Activated gamma-delta T cell treated with anti-CD3 and anti-CD28 coated beads, Interleukin-2, amount 50 U/mL, for 16 hours (primary cell): ENCODE results near the gene RNF43.

ENCODE experiments used
- DNase-seq: peaks from one replicate; pipeline ENCODE4 v3.0.0-alpha.2; 2020; ENCODE audit warnings: low read depth

The RNF43 gene

DNA sequence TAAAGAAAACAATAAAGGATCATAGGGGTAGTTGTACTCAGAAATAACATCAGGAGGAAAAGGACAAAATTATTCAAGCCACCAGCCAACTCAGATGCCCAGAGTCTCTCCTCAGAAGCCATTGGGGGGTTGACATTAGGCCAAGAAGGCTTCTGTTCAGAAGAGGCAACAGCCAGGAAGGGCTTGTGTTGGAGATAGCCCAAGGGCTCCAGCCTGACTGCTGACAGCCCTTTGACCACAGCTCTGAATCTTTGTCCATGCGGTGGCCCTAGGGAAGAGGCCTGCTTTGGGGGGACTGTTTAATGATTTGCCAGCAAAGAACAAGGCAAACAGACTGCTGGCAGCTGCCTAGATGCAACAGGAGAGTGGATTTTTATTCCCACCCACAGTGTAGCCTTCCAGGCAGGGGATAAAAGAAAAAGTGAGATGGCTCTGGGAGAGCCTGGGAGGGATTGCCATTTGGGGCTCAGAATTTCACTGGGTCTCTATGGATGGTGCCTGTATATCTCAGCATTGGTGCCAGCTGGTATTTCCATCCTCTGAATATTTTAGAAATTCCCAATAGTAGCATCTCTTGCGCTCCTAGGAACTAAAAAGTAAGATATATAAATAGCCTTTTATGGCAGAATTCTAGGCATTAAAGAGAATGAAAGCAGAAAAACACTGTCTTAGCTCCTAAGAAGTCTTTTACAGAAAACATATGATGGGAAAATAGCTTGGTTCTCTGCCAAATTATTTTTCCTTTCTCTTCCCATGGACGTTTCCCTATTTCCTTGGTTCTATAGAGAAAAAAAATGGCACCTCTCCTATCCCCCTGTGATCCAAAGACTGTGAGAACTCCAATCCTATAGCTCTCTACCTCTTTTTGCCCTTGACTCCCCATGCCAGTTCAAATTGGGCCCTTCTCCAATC, 36.0 kb downstream of the RNF43 start:
- DNase-seq: no peak

DNA sequence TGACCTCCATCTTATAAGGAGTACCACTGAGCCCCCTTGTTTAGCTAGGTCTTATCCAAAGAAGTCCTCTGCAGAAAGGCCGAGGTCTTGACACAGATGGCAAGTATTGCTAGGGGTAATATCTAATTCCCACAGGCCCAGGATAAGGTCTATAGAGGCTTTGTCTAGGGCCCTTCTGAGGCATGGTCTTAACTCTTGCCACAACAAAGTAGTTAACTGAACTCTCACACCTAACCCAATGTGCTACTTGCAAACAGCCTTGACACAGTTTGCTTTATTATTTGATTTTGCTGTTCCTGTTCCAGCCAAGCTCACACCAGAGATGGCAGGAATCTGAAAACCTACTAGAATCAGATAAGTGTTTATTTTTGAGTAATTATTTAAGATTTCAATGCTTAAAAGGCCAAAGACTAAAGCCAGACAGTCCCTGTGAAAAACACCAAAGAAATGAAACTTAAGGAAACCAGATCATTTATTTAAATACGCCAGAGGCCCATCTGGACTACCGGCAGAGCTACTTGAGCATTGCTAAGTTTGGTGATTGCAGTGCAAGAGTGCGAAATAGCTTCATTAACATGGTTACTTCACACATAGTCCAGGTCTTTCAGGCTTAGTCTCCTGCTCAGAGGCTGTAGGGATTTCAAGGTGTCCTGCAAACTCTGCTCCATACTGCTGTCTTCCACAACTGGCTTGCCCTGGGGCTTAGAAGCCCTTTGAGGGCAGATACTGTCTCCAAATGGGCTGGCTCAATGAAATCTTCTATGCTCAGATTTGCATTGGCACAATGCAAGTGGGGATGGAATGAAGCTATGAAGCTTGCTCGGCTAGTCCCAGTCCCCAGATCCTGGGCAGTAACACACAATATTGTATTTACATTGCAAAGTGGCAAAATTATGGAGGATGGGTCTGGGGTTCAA, 36.9 kb downstream of the RNF43 start:
- DNase-seq: no peak

DNA sequence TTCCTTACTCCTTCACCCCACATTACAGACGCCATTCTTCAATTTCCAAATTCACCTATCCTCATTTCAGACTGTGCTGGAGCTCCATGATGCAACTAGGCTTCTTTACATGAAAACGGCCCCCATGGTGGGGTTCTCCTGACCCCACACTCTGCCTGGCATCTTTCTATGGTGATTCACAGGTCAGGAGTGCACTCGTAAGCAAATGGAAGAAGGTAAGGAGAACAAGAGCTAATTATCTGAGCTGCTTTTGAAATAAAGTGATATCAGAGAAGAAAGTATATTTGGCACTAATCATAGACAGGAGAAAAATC, 37.9 kb downstream of the RNF43 start:
- DNase-seq: no peak

DNA sequence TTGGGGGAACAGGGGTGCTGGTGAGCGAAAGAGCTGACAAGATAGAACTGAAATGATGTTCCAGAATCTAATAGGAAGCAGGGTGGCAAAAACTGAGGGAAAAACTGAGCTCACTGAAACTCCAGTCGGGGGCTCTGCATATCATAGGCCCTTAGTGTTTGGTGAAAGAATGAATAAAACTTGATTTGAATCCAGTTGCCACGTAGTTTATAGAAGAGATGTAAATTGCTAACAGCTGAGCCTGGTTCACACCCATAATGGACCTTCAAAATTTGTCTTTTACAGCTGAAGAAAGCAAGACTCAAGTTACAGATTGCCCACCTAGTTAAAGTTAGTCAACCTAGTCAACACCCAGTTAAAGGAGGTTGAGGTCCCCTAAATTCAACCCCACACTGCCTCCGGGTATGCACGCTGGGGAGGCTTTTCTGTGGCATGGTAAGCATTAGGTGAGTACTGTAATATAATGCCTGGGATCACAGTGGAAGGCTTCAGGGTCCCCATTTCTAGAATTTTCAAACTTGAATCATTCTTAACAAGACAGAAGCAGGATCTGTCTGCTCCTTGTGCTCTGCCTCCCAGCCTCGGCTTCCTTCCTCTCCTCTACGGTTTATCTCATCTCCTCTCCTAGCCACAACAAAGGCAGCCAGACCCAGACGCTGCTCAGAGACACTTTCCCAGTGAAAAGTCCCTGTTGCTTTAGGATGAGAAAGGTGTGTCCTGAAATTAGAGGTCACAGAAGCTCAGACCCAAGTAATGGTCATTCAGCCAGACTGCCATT, 38.4 kb downstream of the RNF43 start:
- DNase-seq: no peak

DNA sequence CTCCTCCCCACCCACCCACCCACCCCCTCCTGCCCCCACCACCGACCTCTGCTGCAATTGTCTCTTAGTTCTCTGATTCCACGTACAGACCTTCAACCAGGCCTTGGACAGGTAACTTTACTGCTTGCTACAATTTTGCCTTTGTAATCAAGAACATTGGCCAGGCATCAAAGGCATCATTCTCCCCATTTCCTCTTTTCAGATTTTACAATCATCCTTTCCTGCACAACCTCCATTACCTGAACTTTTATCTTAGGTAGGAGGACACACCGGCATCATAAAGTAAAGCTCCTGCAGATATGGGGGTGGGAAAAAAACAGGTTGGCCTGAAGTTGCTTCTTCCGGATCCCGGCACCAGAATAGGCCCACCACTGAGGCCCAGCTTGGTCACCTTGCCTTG, 39.7 kb downstream of the RNF43 start:
- DNase-seq: no peak

DNA sequence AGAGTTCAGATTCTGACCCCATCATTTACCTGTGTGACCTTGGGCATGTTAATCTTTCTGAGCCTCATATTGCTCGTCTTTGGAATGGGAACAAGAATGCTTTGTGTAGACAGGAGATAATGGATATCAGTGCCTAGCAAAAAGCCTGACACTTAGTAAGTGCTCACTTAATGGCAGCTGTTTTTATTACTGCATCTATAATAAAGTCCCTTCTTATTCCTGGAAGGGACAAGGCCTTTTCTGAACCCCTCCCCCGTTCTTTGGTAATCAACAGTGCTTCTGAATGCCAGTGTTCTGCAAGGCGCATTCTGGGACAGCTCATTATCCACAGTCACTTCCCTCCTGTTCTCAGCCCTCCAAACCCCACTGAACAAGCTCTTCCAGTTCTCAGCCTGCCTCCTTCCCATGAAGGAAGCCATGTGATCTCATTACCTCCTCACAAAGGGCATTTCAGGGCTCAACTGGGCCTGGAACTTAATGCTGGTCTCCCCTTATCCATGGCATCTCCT, 40.2 kb downstream of the RNF43 start:
- DNase-seq: no peak

DNA sequence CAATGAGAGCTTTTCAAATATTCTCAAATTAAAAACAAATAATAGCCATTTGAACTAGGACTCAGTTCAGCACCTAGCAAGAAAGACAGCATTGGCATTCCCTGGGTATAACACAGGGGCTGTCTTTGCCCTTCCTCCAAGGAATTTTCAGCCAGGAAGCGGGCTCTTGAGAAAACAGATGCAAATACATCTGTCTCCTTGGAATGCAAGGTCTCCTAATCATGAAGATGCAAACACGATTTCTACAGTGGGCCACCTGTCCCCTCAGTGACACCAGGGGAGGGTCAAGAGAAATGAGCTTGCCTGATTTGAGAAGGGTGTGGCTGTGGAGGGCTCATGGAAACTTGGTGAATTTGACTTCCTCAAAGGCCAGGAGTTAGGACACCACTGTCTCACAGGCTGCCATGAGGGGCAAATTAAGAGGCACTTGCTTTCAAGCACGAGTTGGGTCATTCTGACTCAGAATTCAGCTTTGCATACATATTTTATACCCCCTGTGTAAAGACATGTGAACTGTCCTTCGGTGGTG, 40.8 kb downstream of the RNF43 start:
- DNase-seq: no peak

DNA sequence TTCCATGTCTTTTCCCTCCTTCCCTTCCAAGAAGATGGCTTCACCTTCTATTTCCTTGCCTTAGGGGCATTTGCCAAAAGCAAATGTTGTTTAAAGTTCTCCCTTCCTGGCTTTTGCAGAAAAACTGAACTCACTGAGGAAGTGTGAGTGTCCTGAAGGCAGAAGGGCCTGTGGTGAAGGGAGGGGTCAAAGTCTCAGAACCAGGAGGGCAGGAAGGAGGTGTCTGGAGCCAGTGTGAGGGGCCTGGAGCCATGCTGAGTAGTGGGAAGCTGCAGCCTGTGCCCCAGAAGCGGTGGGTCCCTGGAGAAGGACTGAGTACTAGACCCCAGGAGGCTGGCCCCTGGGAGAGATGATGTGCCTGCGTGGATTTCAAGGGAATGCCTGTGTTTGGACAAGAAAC, 41.5 kb downstream of the RNF43 start:
- DNase-seq: no peak

DNA sequence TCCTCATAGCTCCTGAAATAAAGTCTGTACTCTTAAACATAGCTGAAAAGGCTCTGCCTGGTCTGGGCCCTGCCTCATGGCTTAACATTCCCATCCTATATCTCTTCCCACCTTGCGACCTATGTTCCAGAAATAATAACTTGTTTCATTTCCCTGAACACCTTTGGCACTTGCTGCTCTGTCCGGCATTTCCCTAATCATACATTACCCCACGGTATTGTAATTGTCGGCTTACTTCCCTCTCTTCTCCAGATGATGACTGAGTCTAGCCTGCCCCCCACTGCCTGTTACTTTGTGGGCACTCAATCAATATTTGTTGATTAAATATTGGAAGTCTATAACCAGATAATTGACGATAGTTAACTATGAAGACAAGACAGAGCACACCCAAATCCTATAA, 42.1 kb downstream of the RNF43 start:
- DNase-seq: no peak

DNA sequence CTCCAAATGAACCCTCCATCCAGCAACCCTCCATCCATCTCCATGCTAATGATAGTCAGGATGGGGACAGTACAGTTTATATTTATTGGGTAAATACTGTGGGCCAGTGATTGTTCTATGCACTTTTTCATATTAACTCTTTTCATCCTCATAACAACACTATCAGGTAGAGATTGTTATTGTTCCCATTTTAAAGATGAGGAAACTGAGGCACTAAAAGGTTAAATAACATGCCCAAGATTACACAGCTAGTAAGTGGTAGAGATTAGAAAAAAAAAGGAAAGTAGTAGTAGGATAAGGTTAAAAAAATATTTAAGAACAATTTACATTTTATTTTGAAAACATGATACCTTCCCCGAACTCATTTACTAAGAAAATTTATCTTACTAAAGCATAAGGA, 43.4 kb downstream of the RNF43 start:
- DNase-seq: no peak

DNA sequence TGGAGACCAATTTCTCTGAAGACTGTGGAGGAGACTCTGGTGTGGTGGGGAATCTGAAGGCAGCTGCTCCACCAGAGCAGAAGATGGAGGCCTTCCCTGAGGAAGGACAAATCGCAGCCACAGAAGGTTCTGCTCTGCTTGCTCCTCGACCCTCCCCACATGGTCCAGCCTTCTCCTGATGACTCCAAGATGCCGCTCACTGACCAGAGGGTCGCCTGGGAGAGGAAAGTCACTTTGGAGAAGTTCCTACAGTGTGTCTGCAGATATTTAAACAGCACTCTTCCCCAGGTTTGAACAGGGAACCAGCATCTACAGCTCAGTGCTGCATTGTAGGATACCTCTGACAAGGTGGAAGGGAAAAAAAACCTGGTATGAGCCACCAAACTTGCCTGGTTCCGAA, 44.3 kb downstream of the RNF43 start:
- no peak for DNase-seq

DNA sequence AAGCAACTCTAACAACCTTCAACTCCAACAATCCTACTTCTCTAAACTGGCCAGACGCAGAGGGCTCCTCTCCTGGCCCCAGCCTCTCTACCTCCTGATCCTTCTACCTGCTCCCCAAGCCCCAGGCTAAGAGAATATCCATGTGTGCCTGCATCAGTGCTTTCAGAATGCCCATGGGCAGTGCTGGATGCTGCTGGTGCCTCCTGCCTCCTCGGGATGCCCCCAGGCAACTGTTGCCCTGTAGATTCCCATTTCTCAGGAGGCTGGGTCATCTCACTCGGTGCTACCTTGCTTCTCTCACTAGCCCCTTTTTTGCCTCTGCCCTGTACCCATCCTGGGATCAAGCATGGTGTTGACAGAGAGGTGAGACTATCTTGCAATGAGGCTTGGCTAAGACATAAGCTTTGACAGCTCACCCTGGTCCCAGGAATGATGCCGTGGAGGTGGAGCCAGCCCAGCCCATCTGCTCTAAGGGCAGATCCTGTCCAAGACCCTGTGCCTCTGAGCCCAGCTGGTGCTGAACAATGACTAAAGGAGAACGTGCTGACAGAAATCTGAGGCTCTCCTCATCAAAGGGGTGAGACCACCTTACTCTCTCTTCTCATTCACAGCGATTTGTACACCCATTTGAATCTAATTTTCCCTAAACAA, 45.9 kb downstream of the RNF43 start:
- DNase-seq: no peak

DNA sequence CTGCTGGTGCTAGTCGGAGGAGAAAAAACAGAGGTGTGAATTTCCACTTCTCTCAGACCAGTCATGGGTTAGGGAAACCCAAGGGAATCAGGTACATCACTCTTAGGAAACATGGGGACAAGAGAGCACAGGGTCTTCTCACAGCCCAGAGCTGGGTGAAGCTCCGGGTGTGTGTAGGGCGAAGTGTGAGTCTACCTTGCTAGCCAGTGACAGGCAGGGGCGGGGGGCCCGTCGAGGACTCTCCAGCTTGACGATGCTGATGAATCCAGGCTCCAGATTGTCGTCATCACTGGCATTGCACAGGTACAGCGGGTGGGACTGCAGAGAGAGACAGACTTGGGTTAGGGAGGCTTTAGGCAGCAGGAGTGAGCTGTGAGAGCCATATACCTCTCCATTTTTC, 46.6 kb downstream of the RNF43 start:
- DNase-seq: no peak

DNA sequence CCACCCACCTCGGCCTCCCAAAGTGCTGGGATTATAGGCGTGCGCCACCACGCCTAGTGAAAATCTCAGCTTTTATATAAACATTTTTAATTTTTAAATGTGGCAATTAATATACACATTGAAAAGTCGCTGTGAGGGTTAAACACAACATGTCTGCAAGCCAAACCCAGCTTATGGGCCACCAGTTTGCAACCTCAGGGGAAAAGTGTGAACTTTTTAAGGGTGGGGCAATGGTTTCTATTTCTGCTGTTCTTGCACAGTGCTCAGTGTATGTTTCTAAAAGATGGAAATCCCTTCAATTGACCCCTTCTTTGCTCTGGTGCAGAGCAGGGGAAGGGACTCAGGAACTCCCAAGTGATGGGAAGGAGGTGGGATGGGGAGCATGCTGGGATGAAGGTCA, 47.0 kb downstream of the RNF43 start:
- no peak for DNase-seq

DNA sequence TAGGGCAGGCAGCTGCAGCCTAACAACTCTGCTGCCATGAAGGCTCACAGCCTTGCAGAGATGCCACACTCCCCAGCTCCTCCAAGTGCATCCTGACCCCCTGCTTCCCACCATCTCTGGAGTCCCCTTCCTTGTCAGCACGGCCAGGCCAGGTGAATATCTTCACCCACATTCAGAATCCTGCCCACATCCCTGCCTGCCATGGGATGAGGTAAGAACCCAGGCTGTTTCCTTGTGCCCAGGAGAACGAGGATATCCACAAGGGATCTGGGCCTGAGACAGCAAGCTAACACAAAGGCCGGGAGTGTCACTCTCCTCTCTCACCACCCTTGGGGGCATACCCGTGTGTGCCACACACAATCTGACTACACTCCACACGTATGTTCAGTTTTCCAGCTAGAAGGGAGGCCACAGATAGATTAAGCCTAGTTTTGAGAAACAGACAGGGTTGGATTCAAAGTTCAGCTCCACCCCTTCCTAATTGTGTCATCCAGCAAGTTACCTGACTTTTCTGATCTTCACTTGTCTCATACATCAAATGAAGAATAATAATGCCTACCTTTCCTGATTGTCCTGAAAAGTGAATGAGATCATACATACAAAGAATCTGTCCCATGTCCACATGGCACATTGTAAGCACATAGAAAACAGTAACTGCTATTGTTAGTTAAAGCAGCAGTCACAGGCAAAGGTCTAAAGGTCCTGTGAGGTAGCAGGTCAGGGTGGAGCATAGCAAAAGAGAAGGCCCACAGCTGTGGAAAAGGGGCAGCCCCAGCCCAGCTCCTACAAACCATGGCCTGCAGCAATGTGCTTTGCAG, 47.9 kb downstream of the RNF43 start:
- no peak for DNase-seq

DNA sequence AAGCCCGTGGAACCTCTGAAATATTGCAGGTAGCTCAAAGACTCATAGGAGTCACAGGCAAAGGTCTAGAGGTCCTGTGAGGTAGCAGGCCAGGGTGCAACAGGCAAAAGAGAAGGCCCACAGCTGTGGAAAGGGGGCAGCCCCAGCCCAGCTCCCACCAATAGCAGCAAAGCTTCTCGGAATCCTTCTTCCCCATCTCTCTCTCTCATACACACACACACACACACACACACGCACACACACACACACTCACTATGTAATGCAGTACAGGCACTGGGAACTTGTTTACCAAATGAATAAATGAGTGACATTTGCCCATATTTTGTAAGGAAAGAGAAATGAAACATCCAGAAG, 48.5 kb downstream of the RNF43 start:
- DNase-seq: no peak
